ENCODE measurements around the gene CUX1.

The CUX1 gene

GRCh38 chr7:102155821-102156441 is 338.5 kb downstream of the CUX1 start:
- H3K4me3 ChIP-seq (ENCODE audit: low read depth, low read length) = no peak overlapping the region
- no peak for TF ChIP-seq CTCF (IDR thresholded peaks at IDR 0.05; ENCODE audit: low read depth, low read length, missing control alignments)
- DNase-seq (ENCODE audit: low read depth) = no peak

- no peak for TF ChIP-seq CTCF (IDR thresholded peaks at IDR 0.05; ENCODE audit: low read depth, low read length, missing control alignments)
- no peak overlapping the region for H3K4me3 ChIP-seq (ENCODE audit: low read depth, low read length)
- no peak for DNase-seq (ENCODE audit: low read depth)
Measured at GRCh38 chr7:102156867-102157266, 339.4 kb downstream of the CUX1 start.

- TF ChIP-seq CTCF (IDR thresholded peaks at IDR 0.05; ENCODE audit: low read depth, low read length, missing control alignments) = no peak
- no peak overlapping the region for H3K4me3 ChIP-seq (ENCODE audit: low read depth, low read length)
- no peak for DNase-seq (ENCODE audit: low read depth)
Measured at GRCh38 chr7:102165136-102165535, 347.7 kb downstream of the CUX1 start.

GRCh38 chr7:102167254-102167653 is 349.8 kb downstream of the CUX1 start:
- no peak overlapping the region for H3K4me3 ChIP-seq (ENCODE audit: low read depth, low read length)
- no peak for TF ChIP-seq CTCF (IDR thresholded peaks at IDR 0.05; ENCODE audit: low read depth, low read length, missing control alignments)
- no peak for DNase-seq (ENCODE audit: low read depth)

GRCh38 chr7:102169651-102170392 is 352.4 kb downstream of the CUX1 start:
- no peak overlapping the region for H3K4me3 ChIP-seq (ENCODE audit: low read depth, low read length)
- no peak for DNase-seq (ENCODE audit: low read depth)
- TF ChIP-seq CTCF (IDR thresholded peaks at IDR 0.05; ENCODE audit: low read depth, low read length, missing control alignments) = no peak

- DNase-seq (ENCODE audit: low read depth) = no peak
- H3K4me3 ChIP-seq (ENCODE audit: low read depth, low read length) = no peak overlapping the region
Measured at GRCh38 chr7:102170393-102170970, 353.1 kb downstream of the CUX1 start.

More at GRCh38 chr7:102170393-102170970, 353.1 kb downstream of the CUX1 start:
- no peak for TF ChIP-seq CTCF (IDR thresholded peaks at IDR 0.05; ENCODE audit: low read depth, low read length, missing control alignments)

Measured in GM12864 (cell line).